Mesendoderm (in vitro differentiated cells): Measurements from ENCODE around the gene YPEL2.

Source experiments
- DNase-seq: peaks from one replicate; pipeline ENCODE4 v3.0.0; 2013
- H2AK5ac ChIP-seq: 2 replicates; pipeline ENCODE4 v1.6.1; 2013; ENCODE audit warnings: low read length, inconsistent platforms
- H2BK120ac ChIP-seq: 2 replicates; pipeline ENCODE4 v1.6.1; 2013; ENCODE audit warnings: low read depth, mild to moderate bottlenecking, low read length, moderate library complexity, mixed read lengths
- H2BK15ac ChIP-seq: replicated peaks from 2 replicates; pipeline ENCODE4 v1.6.1; 2013; ENCODE audit warnings: low read depth, mild to moderate bottlenecking, moderate library complexity
- H2BK5ac ChIP-seq: 2 replicates; pipeline ENCODE4 v1.6.1; 2013; ENCODE audit warnings: low read length, inconsistent platforms
- H3K18ac ChIP-seq: 2 replicates; pipeline ENCODE4 v1.6.1; 2013; ENCODE audit warnings: mild to moderate bottlenecking, low read length, mixed read lengths
- H3K23ac ChIP-seq: one replicate; pipeline ENCODE4 v1.6.1; 2013; ENCODE audit warnings: low read length
- H3K27ac ChIP-seq: 2 replicates; pipeline ENCODE4 v1.5.1; 2013; ENCODE audit warnings: low read depth, mild to moderate bottlenecking, inconsistent platforms, low read length, moderate library complexity
- H3K27me3 ChIP-seq: 2 replicates; pipeline ENCODE4 v1.6.1; 2013; ENCODE audit warnings: low read length, control low read depth, mild to moderate bottlenecking, inconsistent platforms; ENCODE audit not compliant: insufficient read depth, poor library complexity
- H3K36me3 ChIP-seq: 2 replicates; pipeline ENCODE4 v1.6.1; 2013; ENCODE audit warnings: low read length, inconsistent platforms; ENCODE audit not compliant: control insufficient read depth, insufficient read depth
- H3K4ac ChIP-seq: one replicate; pipeline ENCODE4 v1.6.1; 2013; ENCODE audit warnings: low read depth, mild to moderate bottlenecking, low read length, moderate library complexity
- H3K4me1 ChIP-seq: 2 replicates; pipeline ENCODE4 v1.6.1; 2013; ENCODE audit warnings: low read depth, low read length, inconsistent platforms; ENCODE audit not compliant: control insufficient read depth
- H3K4me2 ChIP-seq: 2 replicates; pipeline ENCODE4 v1.6.1; 2013; ENCODE audit warnings: low read length
- H3K4me3 ChIP-seq: 2 replicates; pipeline ENCODE4 v1.5.1; 2013; ENCODE audit warnings: mild to moderate bottlenecking, low read length
- H3K56ac ChIP-seq: one replicate; pipeline ENCODE4 v1.6.1; 2013; ENCODE audit warnings: low read length
- H3K79me1 ChIP-seq: 2 replicates; pipeline ENCODE4 v1.6.1; 2013; ENCODE audit warnings: low read length, inconsistent platforms
- H3K79me2 ChIP-seq: 2 replicates; pipeline ENCODE4 v1.6.1; 2013; ENCODE audit warnings: mild to moderate bottlenecking, low read length; ENCODE audit not compliant: control insufficient read depth, insufficient read depth
- H3K9ac ChIP-seq: 2 replicates; pipeline ENCODE4 v1.6.1; 2013; ENCODE audit warnings: low read length, inconsistent platforms
- H4K5ac ChIP-seq: one replicate; pipeline ENCODE4 v1.6.1; 2013; ENCODE audit warnings: low read length
- H4K8ac ChIP-seq: one replicate; pipeline ENCODE4 v1.6.1; 2013; ENCODE audit warnings: low read depth, mild to moderate bottlenecking, control low read depth, low read length, moderate library complexity
- WGBS: extraction: QIAGEN DNeasy Blood & Tissue Kit; methylation state at CpG from one replicate; pipeline ENCODE4 v1.1.7; 2013; ENCODE audit warnings: low lambda C conversion rate, missing lambda C conversion rate; ENCODE audit not compliant: insufficient coverage; ENCODE audit errors: extremely low coverage; 5-methylcytosine and 5-hydroxymethylcytosine counted together

Gene YPEL2

DNA sequence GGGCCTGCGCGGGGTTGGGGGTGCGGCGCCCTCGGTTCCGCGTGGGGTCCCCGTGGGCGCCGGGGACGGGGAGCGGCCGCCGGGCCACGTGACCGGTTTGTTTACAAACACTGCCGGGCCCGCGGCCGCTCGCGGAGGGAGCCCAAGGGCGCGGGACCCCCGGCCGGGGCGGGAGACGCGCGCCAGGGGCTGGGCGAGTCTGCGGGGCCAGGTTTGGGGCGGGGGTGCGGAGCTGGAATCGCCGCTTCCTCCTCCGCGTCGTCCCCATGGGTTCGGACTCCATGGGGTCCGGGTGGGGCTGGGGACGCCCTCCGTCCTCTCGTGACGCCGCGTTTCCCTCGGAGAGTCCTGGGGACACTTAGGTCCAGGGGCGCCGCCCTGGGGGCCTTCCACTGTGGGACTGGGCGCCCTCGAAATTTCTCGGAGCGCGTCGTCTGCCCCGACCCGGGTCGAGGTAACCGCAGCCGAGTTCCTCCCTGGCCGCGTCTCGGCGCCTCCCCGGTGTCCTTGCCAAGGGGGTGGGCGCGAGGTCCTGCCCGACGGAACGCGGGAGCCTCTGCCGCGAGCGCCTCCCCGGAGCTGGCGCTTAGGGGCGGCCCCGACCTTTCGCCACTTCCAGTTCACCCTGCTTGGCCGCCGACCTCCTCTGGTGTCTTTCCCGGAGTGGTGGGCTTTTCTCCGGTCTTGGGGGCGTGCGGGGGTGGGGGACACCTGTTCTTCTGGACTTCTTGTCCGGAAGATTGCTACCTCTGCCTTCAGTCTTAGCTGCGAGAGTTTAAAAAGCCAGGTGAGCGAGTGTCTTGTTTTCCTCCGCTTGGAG lies 684 bp downstream of the YPEL2 start:
- Histone ChIP-seq H3K36me3 (no peaks in the 10 kb centered on the region), H2BK15ac (no peak overlapping the region), H3K18ac (peak overlapping the region; percentile 83), H2BK120ac (no peak overlapping the region), H2AK5ac (no peak overlapping the region), H3K4me3 (peak overlapping the region; percentile 56), H3K79me1 (no peaks in the 10 kb centered on the region), H4K5ac (no peak overlapping the region), H3K79me2 (no peaks in the 10 kb centered on the region), H2BK5ac (no peak overlapping the region), H3K27ac (peak overlapping the region; percentile 11), H3K27me3 (no peaks in the 10 kb centered on the region), H3K23ac (no peak overlapping the region), H3K4me1 (peaks cover 18% of the 10 kb centered on the region), H3K4ac (no peak overlapping the region), H3K56ac (peak overlapping the region; percentile 79), H4K8ac (no peak overlapping the region), H3K9ac (peak overlapping the region; percentile 71), H3K4me2 (peak overlapping the region; percentile 52)
- no peak for DNase-seq
- no CpG with 5 or more reads among the region's 90 CpGs for WGBS

DNA sequence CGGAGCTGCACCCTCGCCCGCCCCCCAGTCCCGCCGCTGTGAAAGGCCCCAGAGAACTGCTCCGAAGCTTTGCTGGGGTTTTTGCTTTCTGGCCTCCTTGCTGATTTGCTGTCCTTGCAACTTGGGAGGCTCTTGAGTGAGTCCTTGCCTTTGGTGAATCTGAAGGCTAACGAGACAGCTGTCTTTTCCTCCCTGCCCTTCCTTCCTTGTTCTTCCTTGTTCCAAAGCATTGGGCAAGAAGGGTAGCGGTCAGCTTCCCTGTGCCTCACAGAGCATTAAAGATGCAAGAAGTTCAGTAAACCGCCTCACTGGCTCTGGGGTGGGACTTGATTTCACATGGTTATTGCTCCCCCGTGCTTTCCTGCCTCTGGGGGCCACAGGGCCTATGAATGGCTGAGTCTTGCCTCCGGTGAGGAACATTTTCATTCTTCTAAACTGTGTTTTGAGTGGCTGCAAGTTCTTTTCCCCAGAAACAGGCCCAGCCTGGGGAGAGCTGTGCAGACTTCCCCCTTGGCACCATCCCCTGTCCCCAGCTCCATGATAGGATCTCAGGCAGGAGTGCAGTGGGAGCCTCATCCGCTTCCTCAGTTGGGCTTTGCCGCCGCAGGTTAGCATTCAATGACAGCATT lies 1.4 kb downstream of the YPEL2 start:
- Histone ChIP-seq H2BK15ac (no peak overlapping the region), H3K4me3 (peak overlapping the region; percentile 56), H3K23ac (no peak overlapping the region), H3K79me1 (peaks cover 1% of the 10 kb centered on the region), H3K4ac (no peak overlapping the region), H4K8ac (no peak overlapping the region), H3K27me3 (no peaks in the 10 kb centered on the region), H2AK5ac (no peak overlapping the region), H3K4me1 (peaks cover 17% of the 10 kb centered on the region), H3K4me2 (peak overlapping the region; percentile 52), H3K9ac (peak overlapping the region; percentile 71), H2BK120ac (no peak overlapping the region), H3K18ac (no peak overlapping the region), H3K27ac (no peak overlapping the region), H2BK5ac (no peak overlapping the region), H4K5ac (no peak overlapping the region), H3K56ac (peak overlapping the region; percentile 3), H3K36me3 (no peaks in the 10 kb centered on the region), H3K79me2 (no peaks in the 10 kb centered on the region)
- DNase-seq = peak; percentile 58
- no CpG with 5 or more reads among the region's 14 CpGs for WGBS

- Histone ChIP-seq H4K5ac (no peak overlapping the region), H3K36me3 (no peaks in the 10 kb centered on the region), H3K23ac (no peak overlapping the region), H3K4me1 (peaks cover 15% of the 10 kb centered on the region), H2BK120ac (no peak overlapping the region), H2BK15ac (no peak overlapping the region), H3K4me2 (no peak overlapping the region), H3K9ac (no peak overlapping the region), H3K4me3 (no peak overlapping the region), H3K79me1 (peaks cover 2% of the 10 kb centered on the region), H2BK5ac (no peak overlapping the region), H3K56ac (peak overlapping the region; percentile 6), H4K8ac (no peak overlapping the region), H2AK5ac (no peak overlapping the region), H3K18ac (no peak overlapping the region), H3K27ac (no peak overlapping the region), H3K4ac (no peak overlapping the region), H3K79me2 (no peaks in the 10 kb centered on the region), H3K27me3 (no peaks in the 10 kb centered on the region)
- DNase-seq = no peak
- no CpG with 5 or more reads among the region's 2 CpGs for WGBS
Measured at GRCh38 chr17:59333836-59334235, 2.4 kb downstream of the YPEL2 start.

- Histone ChIP-seq H2BK5ac (no peak overlapping the region), H3K36me3 (no peaks in the 10 kb centered on the region), H4K5ac (no peak overlapping the region), H3K18ac (no peak overlapping the region), H3K4ac (no peak overlapping the region), H3K4me1 (peaks cover 8% of the 10 kb centered on the region), H3K4me3 (no peak overlapping the region), H2AK5ac (no peak overlapping the region), H3K23ac (no peak overlapping the region), H2BK15ac (no peak overlapping the region), H3K27me3 (no peaks in the 10 kb centered on the region), H2BK120ac (no peak overlapping the region), H4K8ac (no peak overlapping the region), H3K4me2 (no peak overlapping the region), H3K9ac (no peak overlapping the region), H3K79me2 (no peaks in the 10 kb centered on the region), H3K56ac (no peak overlapping the region), H3K27ac (no peak overlapping the region), H3K79me1 (peaks cover 2% of the 10 kb centered on the region)
- DNase-seq = no peak
- no CpG with 5 or more reads among the region's 10 CpGs for WGBS
Measured at GRCh38 chr17:59335685-59336084, 4.2 kb downstream of the YPEL2 start.

- no CpG with 5 or more reads among the region's 5 CpGs for WGBS
- no peaks in the 10 kb centered on the region for H3K79me2 ChIP-seq
- H4K5ac ChIP-seq = no peak overlapping the region
- H2BK15ac ChIP-seq = no peak overlapping the region
- no peak overlapping the region for H3K18ac ChIP-seq
- no peak overlapping the region for H3K4me3 ChIP-seq
- no peak overlapping the region for H2BK120ac ChIP-seq
- peaks cover 2% of the 10 kb centered on the region for H3K79me1 ChIP-seq
- H3K4ac ChIP-seq = no peak overlapping the region
- no peak overlapping the region for H3K9ac ChIP-seq
- no peak overlapping the region for H3K23ac ChIP-seq
- peaks cover 6% of the 10 kb centered on the region for H3K4me1 ChIP-seq
- H3K27ac ChIP-seq = no peak overlapping the region
- H3K36me3 ChIP-seq = no peaks in the 10 kb centered on the region
- no peak overlapping the region for H4K8ac ChIP-seq
- H3K4me2 ChIP-seq = no peak overlapping the region
- H3K56ac ChIP-seq = no peak overlapping the region
- H2BK5ac ChIP-seq = no peak overlapping the region
- H3K27me3 ChIP-seq = no peaks in the 10 kb centered on the region
- no peak for DNase-seq
- H2AK5ac ChIP-seq = no peak overlapping the region
Measured at GRCh38 chr17:59337741-59338299, 6.4 kb downstream of the YPEL2 start.
